SK-N-MC (cell line): ENCODE data around the gene DBN1.
A peak's percentile ranks its signal among the peaks of the same experiment; 100 is the strongest.
"Not testable (repeated sequence)": the region's sequence is repeated elsewhere in the genome, so short reads cannot be mapped to it uniquely, and the experiment has no call there.

Experiments used
- DNase-seq: peaks from one replicate; pipeline ENCODE4 v3.0.0-alpha.2; 2011; ENCODE audit warnings: low read depth, low spot score
- H3K27ac ChIP-seq: fragments of 200-600 bp; sonication (generic); 2 replicates; pipeline ENCODE4 v1.5.1; 2016; ENCODE audit warnings: mixed run types
- H3K36me3 ChIP-seq: fragments of 200-600 bp; sonication (generic); 2 replicates; pipeline ENCODE4 v1.6.1; 2017; ENCODE audit warnings: antibody characterized with exemption, low read length, mixed read lengths; ENCODE audit not compliant: insufficient read depth
- H3K4me3 ChIP-seq: fragments of 200-600 bp; sonication (generic); 2 replicates; pipeline ENCODE4 v1.5.1; 2016
- H3K9ac ChIP-seq: fragments of 200-600 bp; sonication (generic); 2 replicates; pipeline ENCODE4 v1.8.0; 2017; ENCODE audit warnings: mixed run types, mixed read lengths; ENCODE audit not compliant: insufficient read length
- H3K9me3 ChIP-seq: fragments of 200-600 bp; sonication (generic); 2 replicates; pipeline ENCODE4 v1.6.1; 2017; ENCODE audit warnings: low read depth, mild to moderate bottlenecking, antibody characterized with exemption, low read length, moderate library complexity, mixed read lengths
- EZH2 ChIP-seq: fragments of 200-600 bp; sonication (generic); IDR thresholded peaks from one replicate; pipeline ENCODE4 v1.6.1; 2017; ENCODE audit warnings: antibody characterized with exemption
- FOXP2 ChIP-seq: optimal IDR thresholded peaks from 2 replicates; pipeline ENCODE3; 2011; ENCODE audit warnings: mild to moderate bottlenecking, moderate library complexity; ENCODE audit not compliant: insufficient read depth; ENCODE audit errors: extremely low read length, control extremely low read depth
- POLR2AphosphoS5 ChIP-seq: IDR thresholded peaks from 2 replicates; pipeline ENCODE4 v1.6.1; 2012; ENCODE audit warnings: mild to moderate bottlenecking, low read depth, low read length, borderline replicate concordance

Gene DBN1

GRCh38 chr5:177489119-177489716 lies 15.8 kb upstream of the DBN1 start:
- TF ChIP-seq FOXP2 (no peak), EZH2 (no peak), POLR2AphosphoS5 (no peak)
- H3K27ac ChIP-seq: no peak overlapping the region
- DNase-seq: no peak
- no peak overlapping the region; the same call in 1 of the 2 replicates for H3K4me3 ChIP-seq
- H3K9me3 ChIP-seq: no peaks in the 10 kb centered on the region
- no peak overlapping the region for H3K9ac ChIP-seq
- peaks cover 45% of the 10 kb centered on the region for H3K36me3 ChIP-seq

DNA sequence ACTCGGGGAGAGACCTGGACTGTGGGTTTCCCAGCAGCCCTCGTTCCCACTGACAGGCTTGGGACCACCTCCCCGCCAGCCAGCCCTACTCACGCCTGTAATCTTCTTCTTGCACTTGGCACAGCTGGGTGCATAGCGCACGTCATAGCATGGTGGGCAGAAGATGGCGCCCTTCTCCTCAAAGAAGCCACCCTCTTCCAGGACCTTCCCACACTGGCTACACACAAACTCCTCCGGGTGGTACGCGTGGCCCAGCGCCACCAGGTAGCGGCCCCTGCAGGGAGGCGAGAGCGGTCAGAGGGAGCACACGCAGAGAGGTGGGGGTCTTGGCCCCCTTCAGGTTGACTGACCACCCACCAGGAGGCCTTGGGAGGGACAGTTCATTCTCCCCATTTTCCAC lies 14.5 kb upstream of the DBN1 start:
- no peaks in the 10 kb centered on the region for H3K9me3 ChIP-seq
- no peak for TF ChIP-seq FOXP2
- no peak for TF ChIP-seq POLR2AphosphoS5
- TF ChIP-seq EZH2: no peak
- H3K9ac ChIP-seq: no peak overlapping the region
- H3K4me3 ChIP-seq: no peak overlapping the region
- no peak overlapping the region for H3K27ac ChIP-seq
- peaks cover 45% of the 10 kb centered on the region for H3K36me3 ChIP-seq
- DNase-seq: no peak

DNA sequence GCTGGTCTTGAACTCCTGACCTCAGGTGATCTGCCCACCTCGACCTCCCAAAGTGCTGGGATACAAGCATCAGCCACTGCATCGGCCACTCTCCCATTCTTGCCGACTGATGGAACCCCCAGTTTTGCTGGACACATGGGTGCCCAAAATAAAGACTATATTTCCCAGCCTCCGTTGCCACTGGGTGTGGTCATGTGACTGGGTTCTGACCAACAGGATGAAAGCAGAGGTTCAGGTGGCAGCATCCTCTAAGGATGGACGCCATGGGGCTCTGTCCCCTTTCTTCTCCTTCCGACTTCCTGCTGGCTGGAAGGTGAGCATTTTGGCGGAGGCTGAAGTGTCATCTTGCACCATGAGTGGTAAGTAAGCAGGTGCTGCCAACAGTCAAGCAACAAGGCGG lies 13.7 kb upstream of the DBN1 start:
- no peak for DNase-seq
- no peak overlapping the region for H3K9ac ChIP-seq
- no peak overlapping the region for H3K27ac ChIP-seq

DNA sequence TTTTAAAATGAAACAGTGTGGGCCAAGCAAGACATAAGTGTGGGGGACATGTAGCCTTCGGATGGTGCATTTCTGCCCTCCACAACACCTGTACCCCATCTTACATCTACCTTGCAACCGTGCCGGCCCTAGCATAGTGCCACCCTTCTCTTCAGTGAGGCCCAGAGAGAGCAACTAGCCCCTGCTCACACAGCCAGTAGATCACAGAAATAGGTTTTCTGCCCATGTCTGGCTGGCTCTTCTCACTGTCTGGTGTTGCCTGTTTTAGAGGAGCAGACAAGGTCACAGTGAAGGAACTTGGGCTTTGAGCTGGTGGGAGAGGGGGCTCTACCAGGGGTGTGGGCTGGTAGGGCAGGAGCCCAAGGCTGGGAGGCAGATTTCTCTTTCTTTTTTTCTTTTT lies 12.8 kb upstream of the DBN1 start:
- peaks cover 36% of the 10 kb centered on the region for H3K36me3 ChIP-seq
- H3K27ac ChIP-seq: no peak overlapping the region
- DNase-seq: no peak
- H3K9ac ChIP-seq: no peak overlapping the region
- TF ChIP-seq POLR2AphosphoS5 (no peak), EZH2 (no peak), FOXP2 (no peak)
- H3K4me3 ChIP-seq: no peak overlapping the region
- no peaks in the 10 kb centered on the region for H3K9me3 ChIP-seq

More for the DNA sequence above, 13.7 kb upstream of the DBN1 start:
- Histone ChIP-seq H3K4me3 (no peak overlapping the region), H3K9me3 (no peaks in the 10 kb centered on the region), H3K36me3 (peaks cover 38% of the 10 kb centered on the region)
- TF ChIP-seq EZH2 (no peak), FOXP2 (no peak), POLR2AphosphoS5 (no peak)

GRCh38 chr5:177485753-177486152 lies 12.3 kb upstream of the DBN1 start:
- H3K4me3 ChIP-seq, DNase-seq, H3K27ac ChIP-seq, H3K9ac ChIP-seq, H3K9me3 ChIP-seq: not testable (repeated sequence)
- peaks cover 36% of the 10 kb centered on the region for H3K36me3 ChIP-seq

GRCh38 chr5:177484902-177485549 lies 11.6 kb upstream of the DBN1 start:
- peaks cover 33% of the 10 kb centered on the region for H3K36me3 ChIP-seq
- no peak overlapping the region for H3K4me3 ChIP-seq
- TF ChIP-seq FOXP2 (no peak), POLR2AphosphoS5 (no peak; the same call in 1 of the 2 replicates), EZH2 (no peak)
- no peaks in the 10 kb centered on the region for H3K9me3 ChIP-seq
- H3K9ac ChIP-seq: no peak overlapping the region
- DNase-seq: no peak
- H3K27ac ChIP-seq: no peak overlapping the region

DNA sequence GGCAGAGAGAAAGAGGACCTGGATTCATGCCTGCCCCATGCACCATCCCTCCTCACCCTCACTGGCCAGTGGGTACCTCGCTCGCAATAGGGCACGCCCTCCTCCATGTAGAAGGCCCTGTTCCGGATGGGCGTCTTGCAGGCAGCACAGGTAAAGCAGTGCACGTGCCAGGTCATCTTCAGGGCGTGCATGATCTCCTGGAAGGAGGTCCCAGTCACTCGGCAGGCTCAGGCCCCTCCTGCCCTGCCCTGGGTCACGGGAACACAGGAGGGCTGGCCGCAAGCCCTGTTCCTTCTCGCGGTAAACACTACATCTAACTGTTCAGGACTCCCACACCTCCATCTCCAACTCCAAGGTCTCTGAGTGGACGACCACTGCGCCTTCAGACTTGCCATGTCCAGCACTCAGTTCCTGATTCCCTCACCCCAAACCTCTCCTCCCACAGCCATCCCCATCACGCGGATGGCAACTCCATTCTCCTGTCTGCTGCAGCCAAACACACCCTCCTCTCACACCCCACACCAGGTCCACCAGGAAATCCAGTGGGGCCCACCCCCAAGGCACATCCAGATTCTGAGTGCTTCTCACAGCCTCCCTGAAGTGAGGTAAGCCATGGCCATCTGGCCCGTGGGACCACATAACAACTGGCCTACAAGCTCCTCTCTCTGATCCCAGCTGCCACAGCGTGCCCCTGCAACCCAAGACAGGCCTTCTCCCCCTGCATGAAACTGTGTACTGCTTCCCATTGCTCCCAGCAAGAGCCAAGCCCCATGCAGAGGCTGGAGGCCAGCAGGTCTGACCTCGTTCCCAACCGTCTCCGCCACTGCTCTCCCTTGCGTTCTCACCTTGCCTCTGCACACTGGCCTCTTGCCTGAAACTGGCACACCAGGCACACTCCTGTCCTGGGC lies 10.8 kb upstream of the DBN1 start:
- H3K9ac ChIP-seq: no peak overlapping the region
- H3K9me3 ChIP-seq: no peaks in the 10 kb centered on the region
- H3K4me3 ChIP-seq: no peak overlapping the region
- TF ChIP-seq POLR2AphosphoS5 (peak; percentile 3; the same call in 1 of the 2 replicates), EZH2 (no peak), FOXP2 (no peak)
- H3K27ac ChIP-seq: no peak overlapping the region
- peaks cover 27% of the 10 kb centered on the region for H3K36me3 ChIP-seq
- DNase-seq: no peak

GRCh38 chr5:177483042-177483441 lies 9.6 kb upstream of the DBN1 start:
- Histone ChIP-seq H3K9me3 (no peaks in the 10 kb centered on the region), H3K4me3 (no peak overlapping the region), H3K36me3 (peaks cover 15% of the 10 kb centered on the region), H3K9ac (no peak overlapping the region), H3K27ac (no peak overlapping the region)
- DNase-seq: no peak
- no peak for TF ChIP-seq EZH2
- no peak for TF ChIP-seq POLR2AphosphoS5
- no peak for TF ChIP-seq FOXP2

DNA sequence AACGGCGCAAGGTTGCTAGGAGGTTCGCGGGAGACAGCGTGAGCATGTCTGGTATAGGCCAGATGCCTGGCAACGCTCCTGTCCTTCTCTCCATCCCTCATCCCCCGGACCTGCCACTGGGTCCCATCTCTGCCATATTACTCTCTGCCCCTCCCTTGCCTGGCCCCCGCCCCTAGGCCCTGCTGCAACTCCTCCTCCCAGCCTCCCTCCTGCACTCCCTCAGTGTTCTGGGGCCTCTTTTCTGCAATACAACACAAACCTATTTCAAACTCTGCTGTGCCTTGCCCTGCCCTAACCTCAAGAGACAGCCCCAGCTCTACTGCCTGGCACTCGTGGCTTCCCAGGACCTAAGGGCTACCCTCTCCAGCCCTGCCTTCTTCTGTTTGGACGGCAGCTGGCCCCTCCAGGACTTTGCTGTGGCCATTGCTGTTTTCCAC lies 8.9 kb upstream of the DBN1 start:
- Histone ChIP-seq H3K27ac (peak overlapping the region; percentile 19; the same call in 1 of the 2 replicates), H3K9ac (no peak overlapping the region), H3K36me3 (peaks cover 9% of the 10 kb centered on the region; the same call in 1 of the 2 replicates), H3K4me3 (no peak overlapping the region), H3K9me3 (no peaks in the 10 kb centered on the region)
- no peak for DNase-seq
- TF ChIP-seq POLR2AphosphoS5 (0 out of 2 replicates have a peak, but pooled peaks have one; percentile 19), EZH2 (no peak), FOXP2 (no peak)
